HepG2 (cell line): ENCODE data around the gene FAM174C. TPM values are rescaled to one million over a fixed set of nuclear protein-coding genes. Genes with fewer than 3 reads are reported as not detected.

Source experiments
- ESRRA ChIP-seq: sonication (generic); formaldehyde crosslinking; IDR thresholded peaks from 2 replicates; pipeline ENCODE4 v1.5.1; 2020; ENCODE audit warnings: mild to moderate bottlenecking, low read depth, missing genetic modification reagents
- FOXA3 ChIP-seq: IDR thresholded peaks from 2 replicates; pipeline ENCODE4 v1.6.1; 2016; ENCODE audit warnings: missing genetic modification reagents, missing compliant biosample characterization
- FOXC1 ChIP-seq: sonication (generic); formaldehyde crosslinking; IDR thresholded peaks from 2 replicates; pipeline ENCODE4 v1.8.0; 2022; ENCODE audit warnings: mild to moderate bottlenecking, missing genetic modification reagents, borderline replicate concordance
- HOXA5 ChIP-seq: sonication (generic); formaldehyde crosslinking; IDR thresholded peaks from 2 replicates; pipeline ENCODE4 v1.4.0; 2020; ENCODE audit warnings: missing genetic modification reagents
- PHF8 ChIP-seq: sonication (generic); formaldehyde crosslinking; IDR thresholded peaks from 2 replicates; pipeline ENCODE4 v1.5.0; 2020; ENCODE audit warnings: missing genetic modification reagents
- POGZ ChIP-seq: sonication (generic); formaldehyde crosslinking; IDR thresholded peaks from 2 replicates; pipeline ENCODE4 v1.4.0; 2020; ENCODE audit warnings: mild to moderate bottlenecking, missing genetic modification reagents
- PPARG ChIP-seq: conservative IDR thresholded peaks from 2 replicates; pipeline ENCODE4 v1.6.1; 2016; ENCODE audit warnings: missing biosample characterization, missing genetic modification reagents
- RBFOX2 ChIP-seq: fragments of 200-400 bp; formaldehyde crosslinking; IDR thresholded peaks from 2 replicates; pipeline ENCODE4 v1.6.1; 2017; ENCODE audit warnings: low read depth, mild to moderate bottlenecking, low read length
- ZBTB38 ChIP-seq: sonication (generic); formaldehyde crosslinking; IDR thresholded peaks from 2 replicates; pipeline ENCODE4 v1.5.1; 2020; ENCODE audit warnings: mild to moderate bottlenecking, missing genetic modification reagents
- ZKSCAN8 ChIP-seq: IDR thresholded peaks from 2 replicates; pipeline ENCODE4 v1.6.1; 2016; ENCODE audit warnings: borderline replicate concordance, missing genetic modification reagents, missing compliant biosample characterization
- ZMYM4 ChIP-seq: sonication (generic); formaldehyde crosslinking; IDR thresholded peaks from 2 replicates; pipeline ENCODE4 v1.8.1; 2023; ENCODE audit warnings: mild to moderate bottlenecking, missing genetic modification reagents
- ZNF468 ChIP-seq: sonication (generic); formaldehyde crosslinking; IDR thresholded peaks from 2 replicates; pipeline ENCODE4 v1.8.0; 2022; ENCODE audit warnings: mild to moderate bottlenecking, moderate library complexity, missing genetic modification reagents
- ZNF652 ChIP-seq: IDR thresholded peaks from 2 replicates; pipeline ENCODE4 v1.6.1; 2016; ENCODE audit warnings: low read depth, borderline replicate concordance
- polyA plus RNA-seq, 8 experiments: library from polyadenylated mRNA; depleted of rRNA in 3 of 8; stranded (reverse) in 7 of 8; unstranded in 1 of 8; fragments of >200 nt; fragmentation: Illumina TruSeq in 4 of 8; extraction: Trizol in 4 of 8; gene quantifications; 2 replicates each; pipeline versions ENCODE4 v1.2.1 to v1.2.3, GENCODE V29; 2011 to 2016; ENCODE audit warnings: low read depth in 4 of 8, missing spikeins in 1 of 8, mixed read lengths in 1 of 8; ENCODE audit not compliant: insufficient read depth in 1 of 8
- total RNA-seq, 5 experiments: library from RNA; depleted of rRNA; stranded (reverse); fragments of >200 nt; fragmentation: Illumina TruSeq; extraction: Trizol; gene quantifications; 2 replicates each; pipeline ENCODE4 v1.2.3, GENCODE V29; 2016; ENCODE audit warnings: low read depth in 1 of 5
- TF ChIP-seq, protein P1 (sequence below): sonication (generic); formaldehyde crosslinking; IDR thresholded peaks from 2 replicates; pipeline ENCODE4 v1.4.0; 2020; ENCODE audit warnings: missing genetic modification reagents
- TF ChIP-seq, protein P2 (sequence below): sonication (generic); formaldehyde crosslinking; IDR thresholded peaks from 2 replicates; pipeline ENCODE4 v1.4.0; 2020; ENCODE audit warnings: low read depth, mild to moderate bottlenecking, missing genetic modification reagents
- TF ChIP-seq, protein P3 (sequence below): sonication (generic); formaldehyde crosslinking; IDR thresholded peaks from 2 replicates; pipeline ENCODE4 v1.8.1; 2023; ENCODE audit warnings: missing genetic modification reagents, mild to moderate bottlenecking, borderline replicate concordance
- TF ChIP-seq, protein P4 (sequence below): sonication (generic); formaldehyde crosslinking; IDR thresholded peaks from 2 replicates; pipeline ENCODE4 v1.5.0; 2020; ENCODE audit warnings: mild to moderate bottlenecking, missing genetic modification reagents, moderate library complexity
- TF ChIP-seq, protein P5 (sequence below): sonication (generic); formaldehyde crosslinking; IDR thresholded peaks from 2 replicates; pipeline ENCODE4 v1.5.0; 2020; ENCODE audit warnings: missing genetic modification reagents
- TF ChIP-seq, protein P6 (sequence below): sonication (generic); formaldehyde crosslinking; IDR thresholded peaks from 2 replicates; pipeline ENCODE4 v1.4.0; 2020; ENCODE audit warnings: missing genetic modification reagents, borderline replicate concordance

Gene FAM174C
- total and polyA plus RNA-seq, 2 of the 13 experiments (the other 11 are each of a cell fraction or from before 2014, with no cell fraction given), result 19.5 to 31.3 TPM

DNA sequence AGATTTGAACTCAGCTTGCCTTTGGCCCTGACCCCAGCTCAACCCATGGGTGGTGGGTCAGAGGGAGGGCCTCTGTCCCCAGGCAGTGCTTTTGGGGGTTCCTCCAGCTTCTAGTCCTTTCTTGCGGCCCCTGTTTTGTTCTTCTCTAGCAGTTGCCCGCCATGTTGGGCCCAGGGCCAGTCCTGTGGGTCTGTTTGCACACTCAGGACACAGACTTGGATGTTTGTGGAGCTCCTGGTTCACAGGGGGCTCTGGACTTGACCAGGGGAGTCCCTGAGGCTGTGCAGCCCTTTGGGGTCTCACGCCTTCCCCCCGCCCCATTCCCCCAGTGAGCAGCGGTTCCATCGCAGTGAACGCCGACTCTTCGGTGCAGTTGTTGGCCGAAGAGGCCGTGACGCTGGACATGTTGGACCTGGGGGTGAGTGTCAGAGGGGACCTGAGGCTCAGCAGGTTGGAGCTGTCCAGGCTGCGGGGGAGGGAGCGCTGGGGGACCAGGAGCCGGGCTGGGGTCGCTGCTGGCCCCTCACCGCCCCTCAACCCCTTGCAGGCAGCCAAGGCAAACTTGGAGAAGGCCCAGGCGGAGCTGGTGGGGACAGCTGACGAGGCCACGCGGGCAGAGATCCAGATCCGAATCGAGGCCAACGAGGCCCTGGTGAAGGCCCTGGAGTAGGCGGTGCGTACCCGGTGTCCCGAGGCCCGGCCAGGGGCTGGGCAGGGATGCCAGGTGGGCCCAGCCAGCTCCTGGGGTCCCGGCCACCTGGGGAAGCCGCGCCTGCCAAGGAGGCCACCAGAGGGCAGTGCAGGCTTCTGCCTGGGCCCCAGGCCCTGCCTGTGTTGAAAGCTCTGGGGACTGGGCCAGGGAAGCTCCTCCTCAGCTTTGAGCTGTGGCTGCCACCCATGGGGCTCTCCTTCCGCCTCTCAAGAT lies 31.3 kb upstream of the FAM174C start (continued):
- TF ChIP-seq ZKSCAN8 (CRISPR knock-in tag) (peak; percentile 2; the same call in 1 of the 2 replicates), ESRRA (no peak), ZMYM4 (CRISPR knock-in tag) (no peak), POGZ (CRISPR knock-in tag) (peak; percentile 7; the same call in 1 of the 2 replicates), FOXC1 (CRISPR knock-in tag) (0 out of 2 replicates have a peak, but pooled peaks have one; percentile 29), ZBTB38 (CRISPR knock-in tag) (peak; percentile 98), ZNF468 (no peak), ZNF652 (CRISPR knock-in tag) (no peak), PHF8 (CRISPR knock-in tag) (no peak), FOXA3 (no peak), PPARG (CRISPR knock-in tag) (no peak), RBFOX2 (peak; percentile 77), HOXA5 (CRISPR knock-in tag) (peak; percentile 25; the same call in 1 of the 2 replicates)
- TF ChIP-seq, protein P1, sequence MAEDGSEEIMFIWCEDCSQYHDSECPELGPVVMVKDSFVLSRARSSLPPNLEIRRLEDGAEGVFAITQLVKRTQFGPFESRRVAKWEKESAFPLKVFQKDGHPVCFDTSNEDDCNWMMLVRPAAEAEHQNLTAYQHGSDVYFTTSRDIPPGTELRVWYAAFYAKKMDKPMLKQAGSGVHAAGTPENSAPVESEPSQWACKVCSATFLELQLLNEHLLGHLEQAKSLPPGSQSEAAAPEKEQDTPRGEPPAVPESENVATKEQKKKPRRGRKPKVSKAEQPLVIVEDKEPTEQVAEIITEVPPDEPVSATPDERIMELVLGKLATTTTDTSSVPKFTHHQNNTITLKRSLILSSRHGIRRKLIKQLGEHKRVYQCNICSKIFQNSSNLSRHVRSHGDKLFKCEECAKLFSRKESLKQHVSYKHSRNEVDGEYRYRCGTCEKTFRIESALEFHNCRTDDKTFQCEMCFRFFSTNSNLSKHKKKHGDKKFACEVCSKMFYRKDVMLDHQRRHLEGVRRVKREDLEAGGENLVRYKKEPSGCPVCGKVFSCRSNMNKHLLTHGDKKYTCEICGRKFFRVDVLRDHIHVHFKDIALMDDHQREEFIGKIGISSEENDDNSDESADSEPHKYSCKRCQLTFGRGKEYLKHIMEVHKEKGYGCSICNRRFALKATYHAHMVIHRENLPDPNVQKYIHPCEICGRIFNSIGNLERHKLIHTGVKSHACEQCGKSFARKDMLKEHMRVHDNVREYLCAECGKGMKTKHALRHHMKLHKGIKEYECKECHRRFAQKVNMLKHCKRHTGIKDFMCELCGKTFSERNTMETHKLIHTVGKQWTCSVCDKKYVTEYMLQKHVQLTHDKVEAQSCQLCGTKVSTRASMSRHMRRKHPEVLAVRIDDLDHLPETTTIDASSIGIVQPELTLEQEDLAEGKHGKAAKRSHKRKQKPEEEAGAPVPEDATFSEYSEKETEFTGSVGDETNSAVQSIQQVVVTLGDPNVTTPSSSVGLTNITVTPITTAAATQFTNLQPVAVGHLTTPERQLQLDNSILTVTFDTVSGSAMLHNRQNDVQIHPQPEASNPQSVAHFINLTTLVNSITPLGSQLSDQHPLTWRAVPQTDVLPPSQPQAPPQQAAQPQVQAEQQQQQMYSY, result no peak; the same call in 1 of the 2 replicates
- TF ChIP-seq, protein P2, sequence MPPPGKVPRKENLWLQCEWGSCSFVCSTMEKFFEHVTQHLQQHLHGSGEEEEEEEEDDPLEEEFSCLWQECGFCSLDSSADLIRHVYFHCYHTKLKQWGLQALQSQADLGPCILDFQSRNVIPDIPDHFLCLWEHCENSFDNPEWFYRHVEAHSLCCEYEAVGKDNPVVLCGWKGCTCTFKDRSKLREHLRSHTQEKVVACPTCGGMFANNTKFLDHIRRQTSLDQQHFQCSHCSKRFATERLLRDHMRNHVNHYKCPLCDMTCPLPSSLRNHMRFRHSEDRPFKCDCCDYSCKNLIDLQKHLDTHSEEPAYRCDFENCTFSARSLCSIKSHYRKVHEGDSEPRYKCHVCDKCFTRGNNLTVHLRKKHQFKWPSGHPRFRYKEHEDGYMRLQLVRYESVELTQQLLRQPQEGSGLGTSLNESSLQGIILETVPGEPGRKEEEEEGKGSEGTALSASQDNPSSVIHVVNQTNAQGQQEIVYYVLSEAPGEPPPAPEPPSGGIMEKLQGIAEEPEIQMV (CRISPR knock-in tag), result no peak
- TF ChIP-seq, protein P3, sequence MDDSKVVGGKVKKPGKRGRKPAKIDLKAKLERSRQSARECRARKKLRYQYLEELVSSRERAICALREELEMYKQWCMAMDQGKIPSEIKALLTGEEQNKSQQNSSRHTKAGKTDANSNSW (CRISPR knock-in tag), result no peak
- TF ChIP-seq, protein P4, sequence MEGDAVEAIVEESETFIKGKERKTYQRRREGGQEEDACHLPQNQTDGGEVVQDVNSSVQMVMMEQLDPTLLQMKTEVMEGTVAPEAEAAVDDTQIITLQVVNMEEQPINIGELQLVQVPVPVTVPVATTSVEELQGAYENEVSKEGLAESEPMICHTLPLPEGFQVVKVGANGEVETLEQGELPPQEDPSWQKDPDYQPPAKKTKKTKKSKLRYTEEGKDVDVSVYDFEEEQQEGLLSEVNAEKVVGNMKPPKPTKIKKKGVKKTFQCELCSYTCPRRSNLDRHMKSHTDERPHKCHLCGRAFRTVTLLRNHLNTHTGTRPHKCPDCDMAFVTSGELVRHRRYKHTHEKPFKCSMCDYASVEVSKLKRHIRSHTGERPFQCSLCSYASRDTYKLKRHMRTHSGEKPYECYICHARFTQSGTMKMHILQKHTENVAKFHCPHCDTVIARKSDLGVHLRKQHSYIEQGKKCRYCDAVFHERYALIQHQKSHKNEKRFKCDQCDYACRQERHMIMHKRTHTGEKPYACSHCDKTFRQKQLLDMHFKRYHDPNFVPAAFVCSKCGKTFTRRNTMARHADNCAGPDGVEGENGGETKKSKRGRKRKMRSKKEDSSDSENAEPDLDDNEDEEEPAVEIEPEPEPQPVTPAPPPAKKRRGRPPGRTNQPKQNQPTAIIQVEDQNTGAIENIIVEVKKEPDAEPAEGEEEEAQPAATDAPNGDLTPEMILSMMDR (CRISPR knock-in tag), result peak; percentile 96
- TF ChIP-seq, protein P5, sequence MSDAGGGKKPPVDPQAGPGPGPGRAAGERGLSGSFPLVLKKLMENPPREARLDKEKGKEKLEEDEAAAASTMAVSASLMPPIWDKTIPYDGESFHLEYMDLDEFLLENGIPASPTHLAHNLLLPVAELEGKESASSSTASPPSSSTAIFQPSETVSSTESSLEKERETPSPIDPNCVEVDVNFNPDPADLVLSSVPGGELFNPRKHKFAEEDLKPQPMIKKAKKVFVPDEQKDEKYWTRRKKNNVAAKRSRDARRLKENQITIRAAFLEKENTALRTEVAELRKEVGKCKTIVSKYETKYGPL (CRISPR knock-in tag), result no peak
- TF ChIP-seq, protein P6, sequence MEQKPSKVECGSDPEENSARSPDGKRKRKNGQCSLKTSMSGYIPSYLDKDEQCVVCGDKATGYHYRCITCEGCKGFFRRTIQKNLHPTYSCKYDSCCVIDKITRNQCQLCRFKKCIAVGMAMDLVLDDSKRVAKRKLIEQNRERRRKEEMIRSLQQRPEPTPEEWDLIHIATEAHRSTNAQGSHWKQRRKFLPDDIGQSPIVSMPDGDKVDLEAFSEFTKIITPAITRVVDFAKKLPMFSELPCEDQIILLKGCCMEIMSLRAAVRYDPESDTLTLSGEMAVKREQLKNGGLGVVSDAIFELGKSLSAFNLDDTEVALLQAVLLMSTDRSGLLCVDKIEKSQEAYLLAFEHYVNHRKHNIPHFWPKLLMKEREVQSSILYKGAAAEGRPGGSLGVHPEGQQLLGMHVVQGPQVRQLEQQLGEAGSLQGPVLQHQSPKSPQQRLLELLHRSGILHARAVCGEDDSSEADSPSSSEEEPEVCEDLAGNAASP (CRISPR knock-in tag), result peak; percentile 18; the same call in 1 of the 2 replicates
